Left lung (tissue), 10 donors: ENCODE results near the gene TRIM21. TPM values are rescaled to one million over a fixed set of nuclear protein-coding genes. Genes with fewer than 3 reads are reported as not detected.

ENCODE experiments used
- ATAC-seq: fragments of 200-7000 bp; cut with Tn5 transposase; one replicate; pipeline ENCODE4 v1.9.1; 2020; ENCODE audit warnings: moderate library complexity
- DNase-seq, 4 donors: peaks; one replicate each; pipeline ENCODE4 v3.0.0-alpha.2; 2013 to 2020
- H3K27ac ChIP-seq, 2 donors: fragments of 200-600 bp; sonication (generic) in 1 of 2; one replicate each; pipeline versions ENCODE4 v1.5.0 to v1.8.0; 2020 to 2021
- H3K27me3 ChIP-seq, 2 donors: fragments of 200-600 bp; sonication (generic) in 1 of 2; one replicate each; pipeline versions ENCODE4 v1.5.0 to v1.8.0; 2020 to 2021
- H3K36me3 ChIP-seq, 2 donors: fragments of 200-600 bp; sonication (generic) in 1 of 2; one replicate each; pipeline versions ENCODE4 v1.5.0 to v1.8.0; 2020 to 2021
- H3K4me1 ChIP-seq, 2 donors: fragments of 200-600 bp; one replicate each; pipeline ENCODE4 v1.8.0; 2021
- H3K4me3 ChIP-seq, 2 donors: fragments of 200-600 bp; sonication (generic) in 1 of 2; one replicate each; pipeline versions ENCODE4 v1.5.0 to v1.8.0; 2020 to 2021; ENCODE audit warnings: mild to moderate bottlenecking in 1 of 2
- H3K9me3 ChIP-seq, 2 donors: fragments of 200-600 bp; sonication (generic) in 1 of 2; one replicate each; pipeline versions ENCODE4 v1.5.0 to v1.8.0; 2020 to 2021
- intact Hi-C, 2 donors: fragments of 100-400 bp; cut with DNase I; formaldehyde crosslinking; loops; one replicate each; pipeline versions ENCODE4 v1.11.2 to v1.14.2; 2022
- polyA plus RNA-seq, 6 donors: library from polyadenylated mRNA; unstranded; fragments of 120-200 nt; gene quantifications; one replicate each; pipeline ENCODE4 v1.2.1, GENCODE V29; 2013; ENCODE audit not compliant: insufficient read length in 6 of 6
- total RNA-seq, 2 donors: library from RNA; stranded (reverse); fragmentation: NEBNext Ultra II Directional; extraction: Animal tissue kit (Norgen Biotek cat#: 25700); gene quantifications; one replicate each; pipeline ENCODE4 v1.2.1, GENCODE V29; 2021
- TF ChIP-seq, protein P1 (sequence below), 2 donors: fragments of 200-600 bp; sonication (generic) in 1 of 2; IDR thresholded peaks; one replicate each; pipeline versions ENCODE4 v1.5.0 to v1.8.0; 2021; ENCODE audit warnings: antibody characterized with exemption in 2 of 2
- donor health status: DM: no; HTN: yes; CAD: no.
- donor health status: DM: no; HTN: no; CAD: no.

The TRIM21 gene
- total and polyA plus RNA-seq, 8 donors, result 25.4 to 36.8 (median 26.4) TPM

DNA sequence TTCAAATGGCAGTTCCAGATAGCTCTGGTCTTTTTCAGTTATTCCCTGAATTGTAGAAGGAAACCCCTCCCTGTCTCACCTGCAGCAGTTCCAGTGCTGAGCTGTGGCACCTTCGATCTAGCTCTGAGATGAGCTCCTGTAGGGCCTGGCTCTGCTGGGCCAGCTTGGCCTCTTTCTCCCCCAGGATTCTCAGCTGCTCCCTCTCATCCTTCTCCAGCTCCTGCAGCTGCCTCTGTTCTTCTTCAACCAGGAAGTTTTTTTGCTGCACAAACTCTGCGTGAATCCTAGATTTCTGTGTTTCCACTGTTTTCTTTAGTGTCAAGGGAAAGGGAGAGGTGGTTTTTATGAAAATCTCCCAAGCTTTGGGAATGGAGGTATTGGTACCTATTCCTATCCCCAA is 5.3 kb downstream of the TRIM21 start:
- TF ChIP-seq, protein P1, sequence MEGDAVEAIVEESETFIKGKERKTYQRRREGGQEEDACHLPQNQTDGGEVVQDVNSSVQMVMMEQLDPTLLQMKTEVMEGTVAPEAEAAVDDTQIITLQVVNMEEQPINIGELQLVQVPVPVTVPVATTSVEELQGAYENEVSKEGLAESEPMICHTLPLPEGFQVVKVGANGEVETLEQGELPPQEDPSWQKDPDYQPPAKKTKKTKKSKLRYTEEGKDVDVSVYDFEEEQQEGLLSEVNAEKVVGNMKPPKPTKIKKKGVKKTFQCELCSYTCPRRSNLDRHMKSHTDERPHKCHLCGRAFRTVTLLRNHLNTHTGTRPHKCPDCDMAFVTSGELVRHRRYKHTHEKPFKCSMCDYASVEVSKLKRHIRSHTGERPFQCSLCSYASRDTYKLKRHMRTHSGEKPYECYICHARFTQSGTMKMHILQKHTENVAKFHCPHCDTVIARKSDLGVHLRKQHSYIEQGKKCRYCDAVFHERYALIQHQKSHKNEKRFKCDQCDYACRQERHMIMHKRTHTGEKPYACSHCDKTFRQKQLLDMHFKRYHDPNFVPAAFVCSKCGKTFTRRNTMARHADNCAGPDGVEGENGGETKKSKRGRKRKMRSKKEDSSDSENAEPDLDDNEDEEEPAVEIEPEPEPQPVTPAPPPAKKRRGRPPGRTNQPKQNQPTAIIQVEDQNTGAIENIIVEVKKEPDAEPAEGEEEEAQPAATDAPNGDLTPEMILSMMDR (IDR thresholded peaks at IDR 0.05), result no peak
- Histone ChIP-seq H3K36me3 (peaks cover 0 to 75% of the 10 kb centered on the region in 2 donors), H3K27me3 (no peaks in the 10 kb centered on the region), H3K9me3 (no peaks in the 10 kb centered on the region), H3K27ac (no peak overlapping the region), H3K4me1 (peaks cover 0 to 20% of the 10 kb centered on the region in 2 donors), H3K4me3 (no peak overlapping the region)
- intact Hi-C loops, result no loop called here
- ATAC-seq, result no peak
- DNase-seq, result no peak

DNA sequence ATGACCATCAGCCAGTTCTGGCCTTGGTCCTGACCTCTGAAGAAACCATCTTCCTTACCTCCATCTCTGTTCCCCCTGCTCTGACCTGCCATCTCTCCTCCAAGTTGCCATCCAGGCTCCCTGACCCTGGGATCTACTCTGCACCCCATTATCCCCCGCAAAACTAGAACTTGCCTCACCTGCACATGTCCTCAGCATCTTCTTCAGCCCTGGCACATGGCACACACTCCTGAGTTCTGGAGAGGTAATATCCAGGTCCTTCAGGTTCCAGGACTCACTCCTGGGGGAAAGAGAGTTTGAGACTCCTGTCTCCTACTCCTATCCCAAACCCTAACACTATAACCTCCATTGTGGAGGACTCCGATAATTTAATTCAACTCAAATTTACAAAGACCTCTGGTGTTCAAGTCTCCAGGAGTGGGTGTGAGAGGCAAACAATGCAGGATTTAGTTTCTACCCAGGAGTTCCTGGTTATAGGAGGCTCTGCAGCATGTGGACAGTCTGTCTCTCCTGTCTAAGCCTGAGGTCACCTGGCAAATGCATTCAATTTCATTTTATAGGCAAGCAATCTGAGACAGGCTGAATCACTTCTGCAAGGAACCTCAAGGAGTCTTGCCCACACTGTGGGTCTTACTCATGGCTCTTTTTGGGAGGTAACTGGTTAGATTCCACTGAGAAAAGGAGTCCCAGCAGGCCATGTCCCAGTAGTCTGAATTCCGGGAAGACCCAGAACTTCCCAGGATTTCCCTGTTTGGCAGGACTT is 7.3 kb downstream of the TRIM21 start:
- DNase-seq (no peak), ATAC-seq (no peak)
- no peaks in the 10 kb centered on the region for H3K27me3 ChIP-seq
- intact Hi-C loops, result no loop called here
- TF ChIP-seq, protein P1 (IDR thresholded peaks at IDR 0.05), result no peak
- no peak overlapping the region for H3K27ac ChIP-seq
- H3K4me1 ChIP-seq, result peaks cover 0 to 3% of the 10 kb centered on the region in 2 donors
- H3K9me3 ChIP-seq, result no peaks in the 10 kb centered on the region
- peaks cover 0 to 80% of the 10 kb centered on the region in 2 donors for H3K36me3 ChIP-seq
- no peak overlapping the region for H3K4me3 ChIP-seq

DNA sequence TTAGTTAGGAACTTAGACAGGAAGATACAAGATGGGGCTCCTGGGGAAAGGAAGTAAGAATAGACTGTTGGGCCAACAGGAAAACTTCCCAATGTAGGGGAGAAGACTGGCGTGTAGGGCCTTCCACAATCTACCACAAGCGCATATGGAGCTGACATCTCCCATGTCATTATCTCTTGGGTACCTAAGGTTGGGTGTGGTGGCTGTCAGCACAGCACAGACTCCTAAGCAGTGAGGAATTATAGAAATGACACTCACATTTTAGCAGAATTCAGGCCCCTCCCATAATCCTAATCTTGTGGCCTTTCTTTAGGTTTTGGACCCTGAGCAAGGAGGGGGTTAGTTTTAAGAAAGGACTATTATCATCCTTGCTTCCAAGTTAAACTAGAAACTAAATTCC is 11.6 kb downstream of the TRIM21 start:
- no peaks in the 10 kb centered on the region for H3K27me3 ChIP-seq
- H3K9me3 ChIP-seq, result no peaks in the 10 kb centered on the region
- intact Hi-C loops, result no loop called here
- TF ChIP-seq, protein P1 (IDR thresholded peaks at IDR 0.05), result no peak
- H3K36me3 ChIP-seq, result peaks cover 0 to 42% of the 10 kb centered on the region in 2 donors
- no peak overlapping the region for H3K4me3 ChIP-seq
- no peaks in the 10 kb centered on the region for H3K4me1 ChIP-seq
- H3K27ac ChIP-seq, result no peak overlapping the region
- no peak for DNase-seq
- no peak for ATAC-seq

DNA sequence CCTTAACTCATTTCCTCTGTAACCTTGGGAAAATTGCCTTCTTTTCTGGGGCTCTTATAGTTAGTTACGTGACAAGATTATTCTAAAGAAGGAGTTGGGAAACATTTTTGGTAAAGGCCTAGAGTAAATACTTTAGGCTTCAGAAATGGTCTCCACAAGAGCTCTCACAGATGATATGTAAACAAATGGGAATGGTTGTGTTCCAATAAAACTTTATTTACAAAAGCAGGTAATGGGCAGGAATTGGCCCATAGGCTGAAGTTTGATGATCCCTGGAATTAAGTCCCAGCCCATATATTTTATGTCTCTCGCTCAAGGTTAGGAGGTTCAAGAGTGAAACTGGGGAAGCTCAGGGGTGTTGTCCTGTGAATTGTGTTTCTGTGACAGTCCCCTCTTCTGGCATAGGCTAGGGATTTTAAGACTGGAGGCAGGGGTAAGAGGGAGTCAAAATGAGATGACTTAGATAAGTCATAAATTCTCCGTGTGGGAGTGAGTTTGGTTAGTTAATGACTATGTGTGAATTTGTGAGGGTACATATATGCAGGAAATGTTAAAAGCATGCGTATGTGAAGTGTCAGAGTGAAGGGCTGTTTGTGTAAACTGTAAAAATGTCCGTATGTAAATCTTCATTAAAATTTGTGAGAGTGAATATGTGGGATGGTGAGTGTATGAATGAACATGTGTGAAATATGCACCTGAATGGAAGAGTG is 17.9 kb downstream of the TRIM21 start:
- intact Hi-C loops, result no loop called here
- Histone ChIP-seq H3K27ac (no peak overlapping the region), H3K4me3 (no peak overlapping the region), H3K27me3 (no peaks in the 10 kb centered on the region), H3K9me3 (no peaks in the 10 kb centered on the region), H3K4me1 (no peaks in the 10 kb centered on the region), H3K36me3 (no peaks in the 10 kb centered on the region)
- DNase-seq (no peak), ATAC-seq (no peak)
- TF ChIP-seq, protein P1 (IDR thresholded peaks at IDR 0.05), result no peak

DNA sequence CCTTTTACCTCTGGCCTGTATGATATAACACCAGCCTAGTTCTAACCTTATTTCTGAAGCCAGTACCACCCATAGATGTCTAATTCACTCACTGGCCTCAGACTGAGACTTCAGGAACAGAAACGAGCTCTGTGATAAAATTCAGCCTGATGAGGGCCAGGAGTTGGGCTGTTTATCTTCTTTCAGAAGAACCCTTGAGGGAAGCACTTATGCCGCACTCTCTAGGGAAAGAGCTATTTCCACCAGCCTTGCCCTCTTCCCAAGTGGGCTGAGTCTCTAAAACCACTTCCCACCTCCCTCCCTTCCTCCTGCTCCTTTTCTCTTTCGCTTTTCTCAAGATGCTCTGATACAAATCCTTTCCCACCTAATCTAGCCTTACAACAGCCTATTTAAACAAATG is 23.3 kb downstream of the TRIM21 start:
- Histone ChIP-seq H3K27ac (no peak overlapping the region), H3K4me3 (no peak overlapping the region), H3K36me3 (no peaks in the 10 kb centered on the region), H3K9me3 (no peaks in the 10 kb centered on the region), H3K4me1 (no peaks in the 10 kb centered on the region), H3K27me3 (no peaks in the 10 kb centered on the region)
- intact Hi-C loops, result no loop called here
- TF ChIP-seq, protein P1 (IDR thresholded peaks at IDR 0.05), result no peak
- DNase-seq, result no peak
- peak; percentile 86 for ATAC-seq
